ENCODE measurements around the gene NDUFAF5.

DNA sequence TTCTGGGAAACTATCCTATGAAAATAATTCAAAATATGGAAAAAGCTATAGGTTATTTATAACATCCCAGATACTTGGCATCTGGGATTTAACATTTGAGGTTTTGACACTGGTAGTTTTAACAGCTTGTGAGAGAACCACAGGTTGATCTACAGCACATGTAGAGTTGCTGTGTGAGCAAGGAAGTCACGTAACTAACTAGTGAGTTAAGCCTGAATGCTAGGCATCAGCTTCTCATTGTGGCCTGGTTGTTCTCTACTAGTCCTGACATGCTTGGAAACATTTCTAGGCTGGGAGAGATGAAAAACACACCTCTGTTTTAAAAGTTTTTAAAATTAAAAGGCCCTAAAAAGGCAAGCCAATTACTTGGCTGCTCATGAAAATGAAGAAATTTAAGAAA lies 28.3 kb upstream of the NDUFAF5 start:
- TF ChIP-seq, protein P1, sequence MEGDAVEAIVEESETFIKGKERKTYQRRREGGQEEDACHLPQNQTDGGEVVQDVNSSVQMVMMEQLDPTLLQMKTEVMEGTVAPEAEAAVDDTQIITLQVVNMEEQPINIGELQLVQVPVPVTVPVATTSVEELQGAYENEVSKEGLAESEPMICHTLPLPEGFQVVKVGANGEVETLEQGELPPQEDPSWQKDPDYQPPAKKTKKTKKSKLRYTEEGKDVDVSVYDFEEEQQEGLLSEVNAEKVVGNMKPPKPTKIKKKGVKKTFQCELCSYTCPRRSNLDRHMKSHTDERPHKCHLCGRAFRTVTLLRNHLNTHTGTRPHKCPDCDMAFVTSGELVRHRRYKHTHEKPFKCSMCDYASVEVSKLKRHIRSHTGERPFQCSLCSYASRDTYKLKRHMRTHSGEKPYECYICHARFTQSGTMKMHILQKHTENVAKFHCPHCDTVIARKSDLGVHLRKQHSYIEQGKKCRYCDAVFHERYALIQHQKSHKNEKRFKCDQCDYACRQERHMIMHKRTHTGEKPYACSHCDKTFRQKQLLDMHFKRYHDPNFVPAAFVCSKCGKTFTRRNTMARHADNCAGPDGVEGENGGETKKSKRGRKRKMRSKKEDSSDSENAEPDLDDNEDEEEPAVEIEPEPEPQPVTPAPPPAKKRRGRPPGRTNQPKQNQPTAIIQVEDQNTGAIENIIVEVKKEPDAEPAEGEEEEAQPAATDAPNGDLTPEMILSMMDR (IDR thresholded peaks at IDR 0.05) = no peak
- TF ChIP-seq POLR2A (IDR thresholded peaks at IDR 0.05) = no peak

All from esophagus squamous epithelium (tissue), 4 donors.